GM23338 (cell line): Measurements from ENCODE around the gene NRSN2. TPM values are rescaled to one million over a fixed set of nuclear protein-coding genes. Genes with fewer than 3 reads are reported as not detected.

Experiments used
- ATAC-seq: fragments of 200-7000 bp; cut with Tn5 transposase; 3 replicates; pipeline ENCODE4 v1.9.1; 2020
- DNase-seq: peaks from one replicate; pipeline ENCODE4 v3.0.0-alpha.2; 2015; ENCODE audit warnings: low spot score
- H2AFZ ChIP-seq: fragments of 200-600 bp; sonication (generic); 2 replicates; pipeline ENCODE4 v1.8.0; 2016; ENCODE audit warnings: antibody characterized with exemption, mild to moderate bottlenecking, moderate library complexity
- H3F3A ChIP-seq: fragments of 200-600 bp; sonication (generic); replicated peaks from 2 replicates; pipeline ENCODE4 v1.8.0; 2017; ENCODE audit warnings: antibody characterized with exemption, mixed run types, low read depth
- H3K27ac ChIP-seq: fragments of 200-600 bp; sonication (generic); 2 replicates; pipeline ENCODE4 v1.6.1; 2016; ENCODE audit warnings: low read depth
- H3K27me3 ChIP-seq: fragments of 200-600 bp; sonication (generic); 2 replicates; pipeline ENCODE4 v1.8.0; 2016; ENCODE audit warnings: mild to moderate bottlenecking, mixed run types, moderate library complexity; ENCODE audit not compliant: insufficient read depth
- H3K36me3 ChIP-seq: fragments of 200-600 bp; sonication (generic); 2 replicates; pipeline ENCODE4 v1.8.0; 2016; ENCODE audit warnings: mild to moderate bottlenecking; ENCODE audit not compliant: insufficient read depth
- H3K4me1 ChIP-seq: fragments of 200-600 bp; sonication (generic); 2 replicates; pipeline ENCODE4 v1.8.0; 2016; ENCODE audit warnings: mild to moderate bottlenecking, moderate library complexity; ENCODE audit not compliant: insufficient read depth
- H3K4me2 ChIP-seq: fragments of 200-600 bp; sonication (generic); 2 replicates; pipeline ENCODE4 v1.7.1; 2017; ENCODE audit warnings: mixed run types
- H3K4me3 ChIP-seq: fragments of 200-600 bp; sonication (generic); 2 replicates; pipeline ENCODE4 v1.6.1; 2016; ENCODE audit warnings: mixed run types
- H3K79me2 ChIP-seq: fragments of 200-600 bp; sonication (generic); replicated peaks from 2 replicates; pipeline ENCODE4 v1.8.0; 2017; ENCODE audit warnings: mild to moderate bottlenecking; ENCODE audit not compliant: insufficient read depth
- H3K9me2 ChIP-seq: fragments of 200-600 bp; sonication (generic); 2 replicates; pipeline ENCODE4 v1.8.0; 2017; ENCODE audit not compliant: insufficient read depth
- H4K20me1 ChIP-seq: fragments of 200-600 bp; sonication (generic); replicated peaks from 2 replicates; pipeline ENCODE4 v1.8.0; 2017; ENCODE audit warnings: mild to moderate bottlenecking; ENCODE audit not compliant: insufficient read depth
- H3K27ac Mint-ChIP-seq: 2 replicates; pipeline ENCODE4 v1.8.0; 2020; ENCODE audit warnings: inconsistent platforms, mild to moderate bottlenecking, moderate library complexity, mixed read lengths
- H3K27me3 Mint-ChIP-seq: 3 replicates; pipeline ENCODE4 v1.8.0; 2022; ENCODE audit warnings: low read depth, mild to moderate bottlenecking, moderate library complexity, mixed read lengths, inconsistent platforms; ENCODE audit not compliant: insufficient read depth, poor library complexity
- H3K36me3 Mint-ChIP-seq: 3 replicates; pipeline ENCODE4 v1.8.0; 2021; ENCODE audit warnings: low read depth, mild to moderate bottlenecking, inconsistent platforms, moderate library complexity, mixed read lengths
- H3K4me1 Mint-ChIP-seq: 3 replicates; pipeline ENCODE4 v1.8.0; 2020; ENCODE audit warnings: mild to moderate bottlenecking, inconsistent platforms, mixed read lengths
- H3K4me3 Mint-ChIP-seq: 3 replicates; pipeline ENCODE4 v1.8.0; 2021; ENCODE audit warnings: moderate library complexity, mild to moderate bottlenecking, inconsistent platforms, mixed read lengths
- H3K9me3 Mint-ChIP-seq: 3 replicates; pipeline ENCODE4 v1.8.0; 2020; ENCODE audit warnings: moderate library complexity, mild to moderate bottlenecking, inconsistent platforms, mixed read lengths
- CREB1 ChIP-seq: fragments of 250-450 bp; sonication (Bioruptor Pico); IDR thresholded peaks from 2 replicates; pipeline ENCODE4 v1.5.0; 2020; ENCODE audit warnings: low read depth, mild to moderate bottlenecking, moderate library complexity
- CTCF ChIP-seq, 2 experiments: fragments of 200-600 bp in 1 of 2; sonication (generic) in 1 of 2; conservative IDR thresholded peaks; 2 replicates each; pipeline versions ENCODE4 v1.5.1 to v1.6.1; 2016 to 2017; ENCODE audit warnings: antibody characterized with exemption in 2 of 2, low read depth in 2 of 2, mild to moderate bottlenecking in 2 of 2, moderate library complexity in 1 of 2
- ETS1 ChIP-seq: IDR thresholded peaks from 2 replicates; pipeline ENCODE4 v1.6.1; 2016; ENCODE audit warnings: antibody characterized with exemption
- EZH2 ChIP-seq: fragments of 200-600 bp; sonication (generic); IDR thresholded peaks from one replicate; pipeline ENCODE4 v1.8.0; 2017; ENCODE audit warnings: antibody characterized with exemption, mild to moderate bottlenecking, low read depth; ENCODE audit not compliant: unreplicated experiment
- EZH2phosphoT487 ChIP-seq: fragments of 200-600 bp; sonication (generic); IDR thresholded peaks from one replicate; pipeline ENCODE4 v1.8.1; 2018; ENCODE audit warnings: antibody characterized with exemption; ENCODE audit not compliant: unreplicated experiment
- JUNB ChIP-seq: IDR thresholded peaks from one replicate; pipeline ENCODE4 v1.6.1; 2016; ENCODE audit warnings: antibody characterized with exemption; ENCODE audit not compliant: unreplicated experiment
- NANOG ChIP-seq: IDR thresholded peaks from 2 replicates; pipeline ENCODE4 v1.6.1; 2016; ENCODE audit warnings: antibody characterized with exemption, borderline replicate concordance
- POLR2AphosphoS5 ChIP-seq: IDR thresholded peaks from 2 replicates; pipeline ENCODE4 v1.6.1; 2016; ENCODE audit warnings: antibody characterized with exemption, low read depth
- REST ChIP-seq: IDR thresholded peaks from one replicate; pipeline ENCODE4 v1.6.1; 2018; ENCODE audit warnings: antibody characterized with exemption; ENCODE audit not compliant: unreplicated experiment
- STAT1 ChIP-seq: IDR thresholded peaks from one replicate; pipeline ENCODE4 v1.6.1; 2016; ENCODE audit warnings: antibody characterized with exemption; ENCODE audit not compliant: unreplicated experiment
- ZNF114 ChIP-seq: fragments of 250-450 bp; sonication (Bioruptor Pico); IDR thresholded peaks from 2 replicates; pipeline ENCODE4 v1.5.0; 2020; ENCODE audit warnings: mild to moderate bottlenecking, moderate library complexity
- ZNF331 ChIP-seq: fragments of 250-450 bp; sonication (Bioruptor Pico); IDR thresholded peaks from 2 replicates; pipeline ENCODE4 v1.5.0; 2020; ENCODE audit warnings: low read depth, mild to moderate bottlenecking, moderate library complexity
- ZNF462 ChIP-seq: fragments of 250-450 bp; sonication (Bioruptor Pico); IDR thresholded peaks from 2 replicates; pipeline ENCODE4 v1.5.0; 2020; ENCODE audit warnings: mild to moderate bottlenecking, moderate library complexity
- polyA plus RNA-seq: library from polyadenylated mRNA; unstranded; fragments of >200 nt; fragmentation: Nextera tagmentation; extraction: Ambion mirVana; gene quantifications from 2 replicates; pipeline ENCODE4 v1.2.1, GENCODE V29; 2016
- total RNA-seq: library from RNA; depleted of rRNA; stranded (reverse); fragments of >200 nt; shearing (Covaris generic); gene quantifications from 2 replicates; pipeline ENCODE4 v1.2.3, GENCODE V29; 2014

The NRSN2 gene
- total and polyA plus RNA-seq, 2 experiments from 2014 or later: 14.4 to 17.9 TPM

- Mint-ChIP-seq H3K9me3 (no peaks in the 10 kb centered on the region), H3K36me3 (no peaks in the 10 kb centered on the region), H3K27ac (no peak overlapping the region), H3K27me3 (peaks cover 2% of the 10 kb centered on the region), H3K4me3 (no peak overlapping the region), H3K4me1 (peaks cover 24% of the 10 kb centered on the region)
- Histone ChIP-seq H3K4me1 (peaks cover 19% of the 10 kb centered on the region), H3K36me3 (no peaks in the 10 kb centered on the region), H3K27me3 (no peaks in the 10 kb centered on the region), H3K4me2 (no peak overlapping the region), H3K4me3 (no peak overlapping the region), H4K20me1 (no peaks in the 10 kb centered on the region), H3K9me2 (no peaks in the 10 kb centered on the region), H3F3A (peaks cover 8% of the 10 kb centered on the region), H2AFZ (no peak overlapping the region), H3K27ac (no peak overlapping the region), H3K79me2 (no peaks in the 10 kb centered on the region)
- TF ChIP-seq JUNB: no peak
- TF ChIP-seq ETS1: no peak
- no peak for TF ChIP-seq NANOG
- no peak for TF ChIP-seq ZNF331 (CRISPR knock-in tag)
- no peak for TF ChIP-seq CREB1 (CRISPR knock-in tag)
- TF ChIP-seq REST: no peak
- no peak for TF ChIP-seq EZH2
- no peak for TF ChIP-seq ZNF462 (CRISPR knock-in tag)
- no peak for TF ChIP-seq CTCF (conservative IDR thresholded peaks at IDR 0.05; ENCODE audit: low read depth in 2 of 2)
- TF ChIP-seq EZH2phosphoT487: no peak
- no peak for TF ChIP-seq POLR2AphosphoS5
- no peak for TF ChIP-seq ZNF114 (CRISPR knock-in tag)
- TF ChIP-seq STAT1: no peak
- ATAC-seq: no peak
- DNase-seq: no peak
These were observed 34.8 kb upstream of the NRSN2 start for GRCh38 chr20:312067-312466.
